Right atrium auricular region (tissue), 2 donors: ENCODE data around the gene HSPB6. TPM values are rescaled to one million over a fixed set of nuclear protein-coding genes. Genes with fewer than 3 reads are reported as not detected.

Experiments used
- DNase-seq: peaks from one replicate; pipeline ENCODE4 v3.0.0-alpha.2; 2019; ENCODE audit warnings: low spot score
- H3K27ac ChIP-seq, 2 donors: fragments of 200-600 bp; sonication (generic); 1 replicate in 1 of 2; 2 replicates in 1 of 2; pipeline ENCODE4 v1.5.1; 2016 to 2019
- H3K27me3 ChIP-seq, 2 donors: fragments of 200-600 bp; sonication (generic); one replicate each; pipeline versions ENCODE4 v1.5.1 to v1.6.0; 2017 to 2019
- H3K36me3 ChIP-seq: fragments of 200-600 bp; sonication (generic); one replicate; pipeline ENCODE4 v1.5.1; 2016
- H3K4me1 ChIP-seq, 2 donors: fragments of 200-600 bp; sonication (generic); one replicate each; pipeline versions ENCODE4 v1.5.1 to v1.6.0; 2017 to 2019
- H3K4me3 ChIP-seq, 2 donors: fragments of 200-600 bp; sonication (generic); 1 replicate in 1 of 2; 2 replicates in 1 of 2; pipeline ENCODE4 v1.5.1; 2017 to 2019; ENCODE audit warnings: mild to moderate bottlenecking in 1 of 2, moderate library complexity in 1 of 2
- H3K9me3 ChIP-seq, 2 donors: fragments of 200-600 bp; sonication (generic); one replicate each; pipeline ENCODE4 v1.5.1; 2019
- total RNA-seq, 2 donors: library from RNA; depleted of rRNA; stranded (reverse); fragments of >200 nt; gene quantifications; one replicate each; pipeline ENCODE4 v1.1.0, GENCODE V29; 2016
- TF ChIP-seq, protein P1 (sequence below), 2 donors: fragments of 200-600 bp; sonication (generic); IDR thresholded peaks; one replicate each; pipeline ENCODE4 v1.5.1; 2019; ENCODE audit warnings: antibody characterized with exemption in 2 of 2

The HSPB6 gene
- total RNA-seq, 2 donors from 2014 or later = 98.4 to 104 TPM

DNA sequence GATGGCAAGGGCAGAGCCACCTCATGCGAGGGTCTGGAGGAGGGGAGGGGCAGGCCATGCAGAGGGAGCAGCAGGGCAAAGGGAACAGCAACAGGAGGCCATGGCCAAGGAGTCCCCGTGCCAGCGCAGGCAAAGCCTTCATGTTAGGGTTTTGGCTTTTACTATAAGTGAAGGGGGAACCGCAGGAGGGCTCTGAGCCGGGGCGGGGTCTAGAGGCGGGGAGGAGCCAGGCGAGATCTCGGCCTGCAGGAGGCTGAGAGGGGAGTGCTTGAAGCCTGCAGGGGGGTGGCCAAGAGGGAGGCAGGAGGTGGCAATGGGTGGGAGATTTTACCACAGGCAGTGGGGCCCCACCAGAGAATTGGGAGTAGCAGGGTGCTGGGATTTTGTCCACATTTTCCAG lies 24.8 kb upstream of the HSPB6 start:
- Histone ChIP-seq H3K27me3 (no peaks in the 10 kb centered on the region), H3K4me1 (no peaks in the 10 kb centered on the region), H3K27ac (no peak overlapping the region), H3K36me3 (peaks cover 8% of the 10 kb centered on the region), H3K9me3 (no peaks in the 10 kb centered on the region), H3K4me3 (no peak overlapping the region)
- DNase-seq = no peak
- TF ChIP-seq, protein P1, sequence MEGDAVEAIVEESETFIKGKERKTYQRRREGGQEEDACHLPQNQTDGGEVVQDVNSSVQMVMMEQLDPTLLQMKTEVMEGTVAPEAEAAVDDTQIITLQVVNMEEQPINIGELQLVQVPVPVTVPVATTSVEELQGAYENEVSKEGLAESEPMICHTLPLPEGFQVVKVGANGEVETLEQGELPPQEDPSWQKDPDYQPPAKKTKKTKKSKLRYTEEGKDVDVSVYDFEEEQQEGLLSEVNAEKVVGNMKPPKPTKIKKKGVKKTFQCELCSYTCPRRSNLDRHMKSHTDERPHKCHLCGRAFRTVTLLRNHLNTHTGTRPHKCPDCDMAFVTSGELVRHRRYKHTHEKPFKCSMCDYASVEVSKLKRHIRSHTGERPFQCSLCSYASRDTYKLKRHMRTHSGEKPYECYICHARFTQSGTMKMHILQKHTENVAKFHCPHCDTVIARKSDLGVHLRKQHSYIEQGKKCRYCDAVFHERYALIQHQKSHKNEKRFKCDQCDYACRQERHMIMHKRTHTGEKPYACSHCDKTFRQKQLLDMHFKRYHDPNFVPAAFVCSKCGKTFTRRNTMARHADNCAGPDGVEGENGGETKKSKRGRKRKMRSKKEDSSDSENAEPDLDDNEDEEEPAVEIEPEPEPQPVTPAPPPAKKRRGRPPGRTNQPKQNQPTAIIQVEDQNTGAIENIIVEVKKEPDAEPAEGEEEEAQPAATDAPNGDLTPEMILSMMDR (IDR thresholded peaks at IDR 0.05) = no peak

DNA sequence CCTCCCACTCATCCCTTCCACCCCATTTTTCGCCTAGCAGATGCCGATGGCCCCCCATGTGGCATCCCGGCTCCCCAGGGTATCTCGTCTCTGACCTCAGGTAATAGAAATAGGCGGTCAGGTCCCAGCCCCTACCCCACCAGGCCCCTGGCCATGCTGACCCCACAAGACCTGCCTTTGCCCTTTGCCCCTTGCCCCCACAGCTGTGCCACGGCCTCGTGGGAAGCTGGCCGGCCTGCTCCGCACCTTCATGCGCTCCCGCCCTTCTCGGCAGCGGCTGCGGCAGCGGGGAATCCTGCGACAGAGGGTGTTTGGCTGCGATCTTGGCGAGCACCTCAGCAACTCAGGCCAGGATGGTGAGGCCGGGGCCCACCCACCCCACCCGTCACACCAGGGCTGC lies 23.9 kb upstream of the HSPB6 start:
- H3K27ac ChIP-seq = no peak overlapping the region
- no peaks in the 10 kb centered on the region for H3K27me3 ChIP-seq
- peaks cover 0 to 6% of the 10 kb centered on the region in 2 donors for H3K4me1 ChIP-seq
- no peak overlapping the region for H3K4me3 ChIP-seq
- DNase-seq = no peak
- TF ChIP-seq, protein P1 (IDR thresholded peaks at IDR 0.05) = no peak
- peaks cover 8% of the 10 kb centered on the region for H3K36me3 ChIP-seq
- H3K9me3 ChIP-seq = no peaks in the 10 kb centered on the region

DNA sequence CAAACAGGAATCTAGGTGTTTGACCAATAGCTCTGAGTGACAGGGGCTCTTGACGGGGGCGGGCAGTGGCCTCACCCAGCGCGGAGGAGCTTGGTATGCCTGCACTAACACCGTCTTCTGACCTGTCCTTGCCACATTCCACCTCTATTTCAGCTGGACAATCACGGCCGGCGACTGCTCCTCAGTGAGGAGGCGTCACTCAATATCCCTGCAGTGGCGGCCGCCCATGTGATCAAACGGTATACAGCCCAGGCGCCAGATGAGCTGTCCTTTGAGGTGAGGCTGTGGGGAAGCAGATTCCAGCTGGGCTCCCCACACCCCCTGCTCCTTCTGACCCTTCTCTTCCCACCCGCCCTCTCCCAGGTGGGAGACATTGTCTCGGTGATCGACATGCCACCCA lies 23.2 kb upstream of the HSPB6 start:
- H3K4me1 ChIP-seq = peaks cover 0 to 8% of the 10 kb centered on the region in 2 donors
- H3K27ac ChIP-seq = no peak overlapping the region
- H3K9me3 ChIP-seq = no peaks in the 10 kb centered on the region
- H3K36me3 ChIP-seq = peaks cover 8% of the 10 kb centered on the region
- H3K27me3 ChIP-seq = no peaks in the 10 kb centered on the region
- TF ChIP-seq, protein P1 (IDR thresholded peaks at IDR 0.05) = no peak
- no peak overlapping the region for H3K4me3 ChIP-seq
- DNase-seq = no peak

DNA sequence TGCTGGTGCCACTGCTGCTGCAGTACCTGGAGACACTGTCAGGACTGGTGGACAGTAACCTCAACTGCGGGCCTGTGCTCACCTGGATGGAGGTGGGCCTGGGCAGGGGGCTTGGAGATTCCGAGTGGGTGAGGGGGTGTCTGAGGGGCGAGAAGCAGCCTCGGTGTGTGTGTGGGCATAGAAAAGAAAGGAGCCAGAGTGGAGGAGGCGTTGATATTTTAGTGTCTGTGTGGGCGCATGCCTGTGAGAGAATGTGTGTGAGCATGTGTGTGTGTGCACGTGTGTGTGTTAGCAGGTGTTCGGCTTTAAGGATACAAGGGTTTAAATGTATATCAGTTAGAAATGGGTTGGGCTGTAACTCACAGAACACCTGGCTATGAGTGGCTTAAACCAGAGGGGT lies 22.2 kb upstream of the HSPB6 start:
- no peak overlapping the region for H3K27ac ChIP-seq
- DNase-seq = no peak
- H3K36me3 ChIP-seq = peaks cover 8% of the 10 kb centered on the region
- H3K27me3 ChIP-seq = no peaks in the 10 kb centered on the region
- H3K4me3 ChIP-seq = no peak overlapping the region
- H3K4me1 ChIP-seq = peaks cover 0 to 15% of the 10 kb centered on the region in 2 donors
- no peaks in the 10 kb centered on the region for H3K9me3 ChIP-seq
- TF ChIP-seq, protein P1 (IDR thresholded peaks at IDR 0.05) = no peak

DNA sequence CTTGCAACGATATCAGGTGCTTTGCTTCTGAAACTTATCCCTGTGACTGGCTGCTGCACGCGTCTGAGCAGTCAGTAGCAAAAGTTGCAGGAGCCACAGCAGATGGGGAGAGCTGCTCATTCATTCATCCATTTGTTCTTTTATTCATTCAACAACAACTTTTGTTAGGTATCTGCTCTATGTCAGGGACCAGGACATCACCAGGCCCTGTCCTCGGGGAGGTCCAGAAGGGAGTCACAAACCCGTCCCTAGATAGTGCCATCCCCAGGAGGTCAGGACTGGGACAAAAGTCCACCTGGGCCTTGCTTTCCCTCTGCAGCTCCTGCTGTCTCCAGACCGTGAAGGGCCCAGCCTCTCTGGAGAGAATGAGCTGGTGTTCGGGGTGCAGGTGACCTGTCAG lies 21.1 kb upstream of the HSPB6 start:
- Histone ChIP-seq H3K4me1 (peaks cover 0 to 15% of the 10 kb centered on the region in 2 donors), H3K27me3 (no peaks in the 10 kb centered on the region), H3K36me3 (peaks cover 8% of the 10 kb centered on the region), H3K27ac (no peak overlapping the region), H3K9me3 (no peaks in the 10 kb centered on the region), H3K4me3 (no peak overlapping the region)
- no peak for DNase-seq
- TF ChIP-seq, protein P1 (IDR thresholded peaks at IDR 0.05) = no peak

DNA sequence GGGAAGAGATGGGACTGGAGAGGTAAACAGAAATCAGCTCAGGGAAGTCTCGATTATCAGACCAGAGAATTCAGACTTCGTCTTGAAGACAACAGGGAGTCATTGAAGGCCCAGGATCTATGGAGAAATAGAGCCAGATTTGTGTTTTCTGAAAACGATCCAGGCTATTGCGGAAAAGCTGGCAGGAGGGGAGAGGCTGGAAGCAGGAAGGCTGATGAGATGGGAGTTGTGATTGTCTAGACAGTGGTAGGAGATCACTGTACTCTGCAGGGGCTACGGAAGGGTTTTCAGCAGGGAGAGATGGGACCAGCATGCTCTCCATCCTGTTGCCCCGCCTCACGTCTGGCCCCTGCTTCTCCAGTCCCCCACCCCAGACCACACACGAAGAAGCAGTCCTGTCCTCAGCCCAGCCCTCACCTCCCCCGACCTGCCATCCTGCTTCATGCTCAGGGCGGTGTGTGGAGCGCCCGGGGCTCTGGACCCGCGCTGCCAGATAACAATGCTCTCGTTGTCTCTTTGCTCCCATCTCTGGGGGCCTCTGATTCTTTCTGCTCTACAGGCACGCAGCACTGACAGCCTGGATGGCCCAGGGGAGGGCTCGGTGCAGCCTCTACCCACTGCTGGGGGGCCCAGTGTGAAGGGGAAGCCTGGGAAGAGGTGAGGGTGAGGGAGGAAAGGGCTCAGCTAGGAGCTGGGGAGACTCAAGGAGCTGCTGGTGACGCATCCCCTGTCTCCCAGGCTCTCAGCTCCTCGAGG lies 20.4 kb upstream of the HSPB6 start:
- no peak overlapping the region for H3K27ac ChIP-seq
- no peak for DNase-seq
- no peaks in the 10 kb centered on the region for H3K27me3 ChIP-seq
- H3K9me3 ChIP-seq = no peaks in the 10 kb centered on the region
- peaks cover 0 to 15% of the 10 kb centered on the region in 2 donors for H3K4me1 ChIP-seq
- H3K4me3 ChIP-seq = no peak overlapping the region
- TF ChIP-seq, protein P1 (IDR thresholded peaks at IDR 0.05) = no peak
- H3K36me3 ChIP-seq = peaks cover 8% of the 10 kb centered on the region
